ENCODE results near the gene NEK10.

DNA sequence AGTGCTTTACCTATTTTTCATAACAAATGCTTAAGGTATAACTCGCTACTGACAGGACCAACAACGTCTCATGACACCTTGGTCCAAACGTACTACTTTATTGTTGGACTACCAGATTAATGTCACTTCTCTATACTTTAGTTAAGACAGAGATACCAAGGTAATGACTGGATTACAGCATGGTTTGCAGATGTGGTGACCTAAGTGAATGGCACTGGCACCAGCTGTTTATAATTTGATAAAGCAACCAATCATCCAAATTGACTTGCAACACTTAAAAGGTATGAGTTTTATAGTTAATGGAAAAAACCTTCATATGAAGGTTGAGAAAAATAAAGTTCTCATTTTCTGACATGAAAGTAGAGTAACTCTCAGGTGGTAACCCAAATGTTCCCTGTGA is 209.0 kb downstream of the NEK10 start:
- TF ChIP-seq POLR2AphosphoS5 (IDR thresholded peaks at IDR 0.05; ENCODE audit: borderline replicate concordance, low read depth, low read length) = no peak
- no peak for TF ChIP-seq EZH2 (IDR thresholded peaks at IDR 0.05)

Data from SK-N-MC (cell line).